NCI-H146 (cell line): ENCODE measurements around the gene PALD1.
A peak's percentile ranks its signal among the peaks of the same experiment; 100 is the strongest.

ENCODE experiments used
- DNase-seq: peaks from one replicate; lab custom pipeline; 2025; lab: John Stamatoyannopoulos, UW

Gene PALD1

DNA sequence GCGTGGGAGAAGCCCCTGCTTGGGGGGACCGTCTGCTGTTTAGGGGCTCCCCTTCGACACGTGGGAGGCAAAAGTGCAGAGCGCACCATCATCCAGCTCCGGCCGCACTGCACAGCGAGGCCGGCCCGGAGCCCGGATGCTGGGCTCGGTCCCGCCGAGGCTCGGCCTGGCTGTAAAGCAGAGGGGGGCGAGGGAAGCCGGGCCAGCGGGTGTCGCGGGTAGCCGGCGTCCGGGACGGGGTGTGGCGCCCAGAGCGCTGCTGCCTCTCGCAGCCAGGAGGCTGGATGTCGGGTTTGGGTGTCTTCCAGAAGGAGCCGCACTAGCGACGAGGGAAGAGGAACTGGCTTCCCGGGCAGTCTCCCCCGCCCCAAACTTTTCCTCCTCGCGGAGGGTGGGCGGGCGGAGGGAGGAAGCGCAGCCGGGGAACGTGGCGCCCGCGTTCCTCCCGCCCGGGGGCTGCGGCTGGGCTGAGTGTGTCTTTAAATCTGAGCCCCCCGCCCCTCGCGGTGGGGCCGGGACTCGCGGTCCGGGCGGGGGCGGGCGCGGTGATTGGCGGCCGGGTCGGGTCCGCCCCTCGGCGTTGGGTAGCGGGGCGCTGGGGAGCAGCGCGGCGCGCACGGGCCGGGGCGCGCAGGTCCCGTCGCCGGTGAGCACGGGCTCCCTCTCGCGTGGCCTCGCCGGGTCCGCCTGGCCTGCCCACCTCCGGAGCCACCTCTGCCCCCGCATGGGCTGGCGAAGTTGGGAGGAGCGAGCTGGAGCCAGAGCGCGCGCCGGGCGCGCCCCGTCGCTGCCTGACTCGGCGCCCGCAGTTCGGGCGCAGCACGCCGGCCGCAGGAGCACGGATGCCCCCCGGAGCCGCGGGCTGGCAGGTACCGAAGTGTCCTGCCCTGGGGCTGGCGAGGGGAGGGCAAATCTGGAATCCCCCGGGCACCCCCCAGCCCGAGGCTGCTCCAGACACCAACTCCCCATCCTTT is at the start of gene PALD1:
Gene PALD1, plus strand, starts transcription at position 577 of the 974 bp plus-strand sequence. CDS start 47,185 bp downstream, outside the sequence.
- DNase-seq, result peak; percentile 85

- no peak for DNase-seq
Observed at GRCh38 chr10:70430493-70431445, 47.8 kb upstream of the PALD1 start.

GRCh38 chr10:70432101-70432500 is 46.5 kb upstream of the PALD1 start:
- peak; percentile 45 for DNase-seq

DNA sequence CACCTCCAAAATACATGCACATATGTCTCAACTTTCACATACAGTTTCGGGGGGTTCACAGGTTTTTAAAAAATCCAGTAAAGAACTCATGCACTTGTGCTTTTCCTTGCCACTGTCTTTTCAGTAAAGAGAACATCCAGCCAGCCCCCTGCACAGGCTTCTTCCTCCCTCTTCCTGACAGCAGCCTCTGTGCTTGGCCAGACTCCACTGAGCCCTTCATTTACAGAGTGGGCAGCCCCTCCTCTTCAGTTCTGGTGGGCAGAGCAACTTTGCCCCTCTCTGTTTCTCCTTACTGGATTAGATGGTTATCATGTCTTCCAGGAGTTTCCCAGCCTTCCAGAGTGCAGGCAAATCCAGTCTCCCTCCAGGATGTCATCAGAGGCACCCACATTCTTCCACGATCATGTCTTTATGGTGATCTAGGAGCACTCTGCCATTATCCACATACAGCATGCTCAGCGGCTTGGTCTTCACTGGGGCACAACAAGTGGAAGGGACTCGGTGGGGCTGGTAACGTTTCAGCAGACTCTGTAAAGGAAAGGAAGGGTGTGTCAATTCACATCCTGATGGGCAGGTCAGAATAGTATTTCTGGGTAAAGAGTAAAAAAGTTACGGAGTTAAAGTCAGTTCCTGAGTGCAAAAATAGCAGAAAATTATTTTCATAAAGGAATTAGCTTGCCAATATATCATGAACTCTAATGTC is 45.9 kb upstream of the PALD1 start:
- DNase-seq, result no peak

- no peak for DNase-seq
Observed at GRCh38 chr10:70433581-70434280, 44.8 kb upstream of the PALD1 start.

DNA sequence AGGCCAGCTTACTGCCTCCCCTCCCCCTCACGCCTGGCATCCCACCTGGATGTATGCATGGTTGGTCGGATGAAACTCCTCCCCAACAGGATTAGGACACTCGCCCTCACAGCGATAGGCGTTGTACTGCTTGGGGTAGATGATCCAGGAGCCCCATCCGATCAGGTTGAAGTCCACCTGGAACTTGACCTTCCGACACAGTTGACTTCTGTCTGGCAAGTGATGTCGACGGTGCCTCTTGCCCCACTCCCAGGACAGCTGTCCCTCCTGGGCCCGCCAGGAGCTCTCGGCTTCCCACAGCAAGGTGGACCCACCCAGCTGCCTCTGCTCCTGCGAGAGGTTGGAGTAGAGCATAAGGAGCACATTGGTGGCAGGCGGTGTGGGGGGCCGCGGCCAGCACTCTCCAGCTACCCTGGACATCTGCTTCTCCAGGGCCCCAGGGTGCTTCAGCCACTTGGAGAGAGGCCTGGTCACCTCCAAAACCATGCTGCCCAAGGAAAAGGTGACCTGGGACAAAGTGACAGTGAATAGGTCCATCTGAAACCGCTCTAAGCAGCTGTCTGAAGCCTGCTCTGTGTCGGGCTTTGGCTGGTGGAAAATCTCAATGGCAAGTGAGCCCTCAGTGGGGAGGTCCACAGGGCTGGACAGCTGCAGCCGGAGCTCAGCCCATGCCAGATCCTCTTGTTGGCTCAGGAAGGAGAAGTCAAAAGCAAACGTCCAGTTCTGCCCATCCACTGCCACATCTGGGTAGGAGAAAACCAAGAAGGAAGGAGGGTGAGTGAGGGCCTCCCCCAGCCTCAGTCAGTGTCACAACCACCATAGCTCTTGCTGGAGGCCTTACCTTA is 43.1 kb upstream of the PALD1 start:
- DNase-seq, result no peak

DNA sequence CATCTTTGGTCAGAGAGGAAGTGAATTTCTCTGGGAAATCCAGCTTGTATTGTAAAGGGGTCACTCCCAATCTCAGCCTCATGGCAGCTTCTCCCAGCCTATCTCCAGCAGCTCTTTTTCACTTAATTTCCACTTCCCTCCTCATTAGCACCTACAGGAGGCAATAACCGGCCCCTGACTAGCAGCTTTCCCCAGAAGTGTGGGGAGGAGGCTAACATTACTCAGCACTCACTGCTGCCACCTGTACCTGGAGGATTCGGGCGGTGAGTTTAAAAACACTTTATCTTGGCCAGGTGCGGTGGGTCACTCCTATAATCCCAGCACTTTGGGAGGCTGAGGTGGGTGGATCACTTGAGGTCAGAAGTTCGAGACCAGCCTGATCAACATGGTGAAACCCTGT is 40.8 kb upstream of the PALD1 start:
- no peak for DNase-seq

GRCh38 chr10:70440296-70441160 is 38.0 kb upstream of the PALD1 start:
- peak; percentile 44 for DNase-seq

- peak; percentile 53 for DNase-seq
Observed at GRCh38 chr10:70441161-70441894, 37.2 kb upstream of the PALD1 start, which contains the start of gene NODAL. NODAL (minus strand) TSS chr10:70441681; CDS start chr10:70441667, 14 bp downstream.

- no peak for DNase-seq
Observed at GRCh38 chr10:70441895-70442309, 36.7 kb upstream of the PALD1 start.

GRCh38 chr10:70442332-70442988 is 36.1 kb upstream of the PALD1 start:
- no peak for DNase-seq

DNA sequence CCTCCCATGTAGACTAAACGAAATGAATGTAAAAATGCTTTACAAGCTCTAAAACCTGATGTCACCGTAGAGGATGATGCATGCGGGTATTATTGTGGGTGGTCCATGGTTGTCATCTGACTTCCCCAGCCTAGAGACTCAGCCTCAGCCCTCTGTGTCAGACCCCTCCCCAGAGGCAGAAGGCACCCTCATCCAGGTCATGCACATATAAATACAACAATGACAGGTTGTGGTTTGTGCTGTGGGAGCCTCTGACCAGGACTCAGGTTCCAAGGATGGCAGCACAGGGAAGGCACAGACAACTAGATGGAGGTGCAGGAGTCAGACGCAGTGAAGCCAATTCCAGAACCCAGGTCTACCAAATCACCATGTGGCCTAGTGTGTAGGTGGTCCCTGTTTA is 33.8 kb upstream of the PALD1 start:
- no peak for DNase-seq

DNA sequence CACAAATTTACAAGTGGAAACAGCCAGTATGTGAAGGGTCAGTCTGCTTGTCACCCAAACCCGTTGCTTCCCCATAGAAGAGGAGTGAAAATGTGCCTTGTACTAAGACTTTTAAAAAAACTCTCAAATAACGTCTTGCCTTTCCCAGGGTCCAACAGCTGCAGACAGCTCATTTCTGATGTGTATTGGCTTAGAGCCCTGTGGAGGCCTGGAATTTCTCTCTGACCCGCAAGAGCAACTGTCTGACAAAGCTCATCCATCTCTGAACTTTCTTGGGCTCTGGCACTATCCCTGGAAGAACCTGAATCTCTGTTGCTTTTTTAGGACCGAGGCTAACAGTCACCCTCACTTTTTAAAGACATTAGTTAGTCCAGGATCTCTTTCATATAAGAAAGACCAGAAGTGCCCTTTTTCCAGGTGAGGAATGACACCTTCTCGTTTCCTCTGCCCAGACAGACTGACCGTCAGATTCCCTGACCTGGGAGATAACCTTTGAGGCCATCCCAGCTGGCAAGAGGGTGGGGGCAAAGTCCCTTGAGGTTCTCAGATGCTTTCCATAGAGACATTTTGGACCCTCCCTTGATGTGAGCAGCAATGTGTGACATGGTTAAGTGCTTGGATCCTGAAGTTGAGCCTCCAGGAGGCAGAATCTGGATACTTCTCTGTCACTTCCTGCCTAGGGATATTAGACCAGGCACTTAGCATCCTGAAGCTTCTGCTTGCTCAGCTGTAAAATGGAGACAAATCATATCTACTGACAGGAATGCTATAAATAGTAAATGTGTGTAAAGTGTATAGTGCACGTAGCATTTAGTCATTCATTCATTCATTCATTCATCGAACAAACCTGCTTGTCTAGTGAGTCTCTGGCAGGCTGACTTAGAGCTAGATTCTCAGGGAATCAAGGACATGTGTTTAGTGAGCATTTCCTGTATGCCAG is 32.6 kb upstream of the PALD1 start:
- no peak for DNase-seq

- no peak for DNase-seq
Observed at GRCh38 chr10:70448236-70448635, 30.3 kb upstream of the PALD1 start.

- DNase-seq, result no peak
Observed at GRCh38 chr10:70455213-70455630, 23.3 kb upstream of the PALD1 start.

- no peak for DNase-seq
Observed at GRCh38 chr10:70456164-70456563, 22.4 kb upstream of the PALD1 start.
